Endothelial cell of umbilical vein (primary cell): ENCODE measurements around the gene PDE11A. TPM values are rescaled to one million over a fixed set of nuclear protein-coding genes. Genes with fewer than 3 reads are reported as not detected.

Experiments used
- BruUV-seq: library from RNA; stranded (reverse); fragments of 400-500 nt; replicated peaks from 2 replicates; lab custom pipeline; 2021; lab: Mats Ljungman, UMichigan
- CTCF ChIA-PET: fragments of 300-600, 350-600 bp; sonication (Branson Sonifier 250); formaldehyde crosslinking; loops from one replicate; lab custom pipeline; 2021; ENCODE audit warnings: antibody characterized with exemption, inconsistent platforms; lab: Charles Lee
- POLR2A ChIA-PET: fragments of 300-600, 350-600 bp; sonication (Branson Sonifier 250); formaldehyde crosslinking; loops from one replicate; lab custom pipeline; 2021; ENCODE audit warnings: antibody characterized with exemption, inconsistent platforms; lab: Charles Lee
- DNase-seq: peaks from one replicate; pipeline ENCODE4 v3.0.0-alpha.2; 2011; ENCODE audit warnings: low read depth, low spot score
- FAIRE-seq: peaks from 2 replicates; lab custom pipeline; 2011; peaks lifted over from hg19 to GRCh38; lab: Jason Lieb, UNC
- H2AFZ ChIP-seq: 2 replicates; pipeline ENCODE4 v1.6.0; 2012; ENCODE audit warnings: low read depth, low read length, control low read depth, inconsistent platforms
- H3K27ac ChIP-seq: 2 replicates; pipeline ENCODE4 v1.5.1; 2011; ENCODE audit warnings: low read depth, mild to moderate bottlenecking, control low read depth, low read length, moderate library complexity; ENCODE audit not compliant: insufficient read depth
- H3K27me3 ChIP-seq, 2 experiments: 2 replicates each; pipeline versions ENCODE4 v1.6.0 to v1.6.1; 2011; ENCODE audit warnings: low read length in 2 of 2, mixed read lengths in 1 of 2; ENCODE audit not compliant: control insufficient read depth in 2 of 2, insufficient read depth in 2 of 2
- H3K36me3 ChIP-seq, 2 experiments: 2 replicates in 1 of 2; 3 replicates in 1 of 2; pipeline ENCODE4 v1.5.1; 2011; ENCODE audit warnings: low read length in 2 of 2, mild to moderate bottlenecking in 1 of 2, moderate library complexity in 1 of 2; ENCODE audit not compliant: control insufficient read depth in 2 of 2, insufficient read depth in 2 of 2; ENCODE audit errors: extremely low read depth in 1 of 2
- H3K4me1 ChIP-seq: 3 replicates; pipeline ENCODE4 v1.5.1; 2011; ENCODE audit warnings: mild to moderate bottlenecking, low read length; ENCODE audit not compliant: control insufficient read depth, insufficient read depth; ENCODE audit errors: extremely low read depth
- H3K4me2 ChIP-seq: 2 replicates; pipeline ENCODE4 v1.6.1; 2011; ENCODE audit warnings: low read length, control low read depth, mixed read lengths; ENCODE audit not compliant: insufficient read depth
- H3K4me3 ChIP-seq, 3 experiments: fragments of 200-600 bp in 1 of 3; sonication (generic), shearing (Covaris generic) in 1 of 3; replicated peaks in 1 of 3; 2 replicates each; pipeline ENCODE4 v1.5.1; 2011 to 2016; ENCODE audit warnings: control low read depth in 3 of 3, low read length in 3 of 3, mild to moderate bottlenecking in 2 of 3, inconsistent platforms in 1 of 3, low read depth in 1 of 3, moderate library complexity in 1 of 3; ENCODE audit not compliant: insufficient read depth in 1 of 3
- H3K79me2 ChIP-seq: 2 replicates; pipeline ENCODE4 v1.6.0; 2012; ENCODE audit warnings: low read length, inconsistent platforms; ENCODE audit not compliant: control insufficient read depth, insufficient read depth
- H3K9ac ChIP-seq: replicated peaks from 2 replicates; pipeline ENCODE3; 2011; ENCODE audit warnings: low read length, control low read depth; ENCODE audit not compliant: insufficient read depth; ENCODE audit errors: extremely low read depth
- H3K9me1 ChIP-seq: replicated peaks from 3 replicates; pipeline ENCODE4 v1.6.0; 2011; ENCODE audit warnings: mild to moderate bottlenecking, low read length; ENCODE audit not compliant: control insufficient read depth, insufficient read depth; ENCODE audit errors: extremely low read depth
- H3K9me3 ChIP-seq: replicated peaks from 2 replicates; pipeline ENCODE4 v1.5.1; 2012; ENCODE audit warnings: low read length, inconsistent platforms; ENCODE audit not compliant: control insufficient read depth, insufficient read depth
- H4K20me1 ChIP-seq: replicated peaks from 2 replicates; pipeline ENCODE3; 2011; ENCODE audit warnings: mild to moderate bottlenecking, low read length; ENCODE audit not compliant: control insufficient read depth, insufficient read depth; ENCODE audit errors: extremely low read depth
- EZH2 ChIP-seq: IDR thresholded peaks from 2 replicates; pipeline ENCODE4 v1.6.1; 2012; ENCODE audit warnings: borderline replicate concordance, low read depth, mild to moderate bottlenecking, moderate library complexity, low read length, inconsistent platforms; ENCODE audit not compliant: severe bottlenecking
- FOS ChIP-seq: IDR thresholded peaks from 2 replicates; pipeline ENCODE4 v1.6.1; 2011; ENCODE audit warnings: mild to moderate bottlenecking, low read length, moderate library complexity, borderline replicate concordance; ENCODE audit not compliant: insufficient read depth
- GATA2 ChIP-seq: IDR thresholded peaks from 2 replicates; pipeline ENCODE4 v1.7.0; 2011; ENCODE audit warnings: low read depth, mild to moderate bottlenecking, moderate library complexity, mixed read lengths, low read length; ENCODE audit not compliant: insufficient read length, insufficient read depth
- JUN ChIP-seq: IDR thresholded peaks from 2 replicates; pipeline ENCODE4 v1.6.1; 2011; ENCODE audit warnings: borderline replicate concordance, low read depth; ENCODE audit not compliant: insufficient read length, insufficient read depth
- MAX ChIP-seq: IDR thresholded peaks from 2 replicates; pipeline ENCODE4 v1.6.1; 2011; ENCODE audit not compliant: insufficient read depth, insufficient read length
- MYC ChIP-seq: IDR thresholded peaks from one replicate; pipeline ENCODE4 v1.6.1; 2011; ENCODE audit warnings: mild to moderate bottlenecking, low read depth, low read length
- POLR2A ChIP-seq: IDR thresholded peaks from 2 replicates; pipeline ENCODE4 v1.6.1; 2012; ENCODE audit warnings: low read depth, mild to moderate bottlenecking, control low read depth, low read length
- POLR2AphosphoS5 ChIP-seq: IDR thresholded peaks from 2 replicates; pipeline ENCODE4 v1.6.1; 2012; ENCODE audit warnings: low read depth, mild to moderate bottlenecking, control low read depth, low read length, moderate library complexity; ENCODE audit not compliant: insufficient read depth
- dilution Hi-C: fragments of 300-500 bp; cut with MboI; formaldehyde crosslinking; loops from one replicate; pipeline ENCODE4 v1.15.0; 2019; ENCODE audit warnings: low sequenced_read_pairs; ENCODE audit not compliant: extremely low pct_ligation_motif_present
- intact Hi-C: fragments of 100-400 bp; cut with micrococcal nuclease; formaldehyde crosslinking; loops from one replicate; pipeline ENCODE4 v1.10.0; 2022
- polyA plus RNA-seq, 4 experiments: library from polyadenylated mRNA; depleted of rRNA in 3 of 4; stranded (reverse) in 3 of 4; unstranded in 1 of 4; fragments of >200 nt; gene quantifications; 2 replicates each; pipeline versions ENCODE4 v1.2.1 to v1.2.3, GENCODE V29; 2011 to 2012; ENCODE audit warnings: missing spikeins in 1 of 4
- total RNA-seq: library from RNA; stranded (reverse); gene quantifications from 2 replicates; pipeline ENCODE4 v1.2.3, GENCODE V29; 2021
- TF ChIP-seq, protein P1 (sequence below), 2 donors: IDR thresholded peaks; 1 replicate in 1 of 2; 2 replicates in 1 of 2; pipeline ENCODE4 v1.5.1; 2011; ENCODE audit warnings: low read length in 2 of 2, mild to moderate bottlenecking in 2 of 2, moderate library complexity in 2 of 2, control low read depth in 1 of 2, inconsistent platforms in 1 of 2, low read depth in 1 of 2; ENCODE audit not compliant: insufficient read depth in 1 of 2; ENCODE audit errors: extremely low read depth in 1 of 2

PDE11A gene
- total and polyA plus RNA-seq, 2 donors (not counting 3 experiments of a cell fraction or from before 2014, with no cell fraction given) = 0.07 to 0.51 TPM

GRCh38 chr2:177692042-177692782 lies 380.4 kb downstream of the PDE11A start:
- dilution Hi-C loops = no loop called here
- ChIA-PET POLR2A (no interaction called here), CTCF (interaction anchor here (1.3 to 1.8 kb wide), 2 partner anchors 24 to 33 kb away, joined by 3 to 7 read pairs; no protein-coding TSS in a partner anchor)
- H3K9me1 ChIP-seq = no peaks in the 10 kb centered on the region
- DNase-seq (no peak), FAIRE-seq (no peak)
- H3K4me2 ChIP-seq = no peak overlapping the region
- no peak overlapping the region for H3K4me3 ChIP-seq
- H3K36me3 ChIP-seq = no peaks in the 10 kb centered on the region
- no peaks in the 10 kb centered on the region for H3K79me2 ChIP-seq
- H3K9ac ChIP-seq = no peak overlapping the region
- no peak for TF ChIP-seq GATA2
- TF ChIP-seq POLR2AphosphoS5 = no peak
- no peak for TF ChIP-seq JUN
- no peak for TF ChIP-seq POLR2A
- no peak for TF ChIP-seq FOS
- TF ChIP-seq EZH2 = no peak
- TF ChIP-seq MAX = no peak
- intact Hi-C loops = no loop called here
- no peak overlapping the region for H3K27ac ChIP-seq
- H3K27me3 ChIP-seq = peaks cover 7 to 8% of the 10 kb centered on the region in 2 experiments
- H2AFZ ChIP-seq = no peak overlapping the region
- H4K20me1 ChIP-seq = no peaks in the 10 kb centered on the region
- H3K9me3 ChIP-seq = no peaks in the 10 kb centered on the region
- no TSS peak for BruUV-seq
- no peaks in the 10 kb centered on the region for H3K4me1 ChIP-seq

DNA sequence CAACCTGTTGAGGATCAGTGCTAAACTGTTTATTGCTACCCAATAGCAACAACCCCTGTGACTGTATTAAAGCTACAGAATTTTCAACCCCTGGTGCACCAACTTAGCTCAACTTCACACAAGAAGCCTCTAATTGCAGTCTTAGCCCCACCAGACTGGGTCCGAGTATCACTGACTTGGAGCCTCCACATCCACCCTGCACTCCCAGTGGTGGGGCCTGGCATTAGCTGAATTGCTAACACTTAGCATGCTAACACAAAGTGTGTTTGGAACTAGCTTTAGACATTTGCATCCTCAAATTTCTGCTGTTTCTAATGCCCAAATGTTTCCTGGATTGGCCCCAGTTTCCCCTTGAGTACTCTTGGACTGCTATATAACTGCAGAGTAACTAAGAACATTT lies 381.4 kb downstream of the PDE11A start:
- Histone ChIP-seq H3K36me3 (no peaks in the 10 kb centered on the region), H3K27ac (no peak overlapping the region), H3K9me3 (no peaks in the 10 kb centered on the region), H3K9ac (no peak overlapping the region), H3K4me2 (no peak overlapping the region), H3K9me1 (no peaks in the 10 kb centered on the region), H3K4me1 (no peaks in the 10 kb centered on the region), H4K20me1 (no peaks in the 10 kb centered on the region), H3K27me3 (peaks cover 7 to 8% of the 10 kb centered on the region in 2 experiments), H3K4me3 (no peak overlapping the region), H3K79me2 (no peaks in the 10 kb centered on the region), H2AFZ (no peak overlapping the region)
- intact Hi-C loops (no loop called here), dilution Hi-C loops (no loop called here)
- no peak for DNase-seq
- TF ChIP-seq, protein P1, sequence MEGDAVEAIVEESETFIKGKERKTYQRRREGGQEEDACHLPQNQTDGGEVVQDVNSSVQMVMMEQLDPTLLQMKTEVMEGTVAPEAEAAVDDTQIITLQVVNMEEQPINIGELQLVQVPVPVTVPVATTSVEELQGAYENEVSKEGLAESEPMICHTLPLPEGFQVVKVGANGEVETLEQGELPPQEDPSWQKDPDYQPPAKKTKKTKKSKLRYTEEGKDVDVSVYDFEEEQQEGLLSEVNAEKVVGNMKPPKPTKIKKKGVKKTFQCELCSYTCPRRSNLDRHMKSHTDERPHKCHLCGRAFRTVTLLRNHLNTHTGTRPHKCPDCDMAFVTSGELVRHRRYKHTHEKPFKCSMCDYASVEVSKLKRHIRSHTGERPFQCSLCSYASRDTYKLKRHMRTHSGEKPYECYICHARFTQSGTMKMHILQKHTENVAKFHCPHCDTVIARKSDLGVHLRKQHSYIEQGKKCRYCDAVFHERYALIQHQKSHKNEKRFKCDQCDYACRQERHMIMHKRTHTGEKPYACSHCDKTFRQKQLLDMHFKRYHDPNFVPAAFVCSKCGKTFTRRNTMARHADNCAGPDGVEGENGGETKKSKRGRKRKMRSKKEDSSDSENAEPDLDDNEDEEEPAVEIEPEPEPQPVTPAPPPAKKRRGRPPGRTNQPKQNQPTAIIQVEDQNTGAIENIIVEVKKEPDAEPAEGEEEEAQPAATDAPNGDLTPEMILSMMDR (IDR thresholded peaks at IDR 0.05; ENCODE audit: extremely low read depth in 1 of 2, insufficient read depth in 1 of 2, low read depth in 1 of 2, low read length in 2 of 2) = no peak
- no peak for TF ChIP-seq MYC
- TF ChIP-seq GATA2 = no peak
- no peak for TF ChIP-seq POLR2AphosphoS5
- TF ChIP-seq EZH2 = no peak
- no peak for TF ChIP-seq JUN
- no peak for TF ChIP-seq FOS
- TF ChIP-seq POLR2A = no peak
- no peak for TF ChIP-seq MAX
- FAIRE-seq = no peak
- ChIA-PET CTCF (interaction anchor here (1.3 to 1.8 kb wide), 2 partner anchors 23 to 34 kb away, joined by 3 to 7 read pairs; no protein-coding TSS in a partner anchor), POLR2A (no interaction called here)
- no TSS peak for BruUV-seq
